Measurements from ENCODE around the gene MTG2. TPM values are rescaled to one million over a fixed set of nuclear protein-coding genes. Genes with fewer than 3 reads are reported as not detected.

MTG2 gene
- total RNA-seq, 2 donors from 2014 or later: 30.4 to 46.7 TPM

DNA sequence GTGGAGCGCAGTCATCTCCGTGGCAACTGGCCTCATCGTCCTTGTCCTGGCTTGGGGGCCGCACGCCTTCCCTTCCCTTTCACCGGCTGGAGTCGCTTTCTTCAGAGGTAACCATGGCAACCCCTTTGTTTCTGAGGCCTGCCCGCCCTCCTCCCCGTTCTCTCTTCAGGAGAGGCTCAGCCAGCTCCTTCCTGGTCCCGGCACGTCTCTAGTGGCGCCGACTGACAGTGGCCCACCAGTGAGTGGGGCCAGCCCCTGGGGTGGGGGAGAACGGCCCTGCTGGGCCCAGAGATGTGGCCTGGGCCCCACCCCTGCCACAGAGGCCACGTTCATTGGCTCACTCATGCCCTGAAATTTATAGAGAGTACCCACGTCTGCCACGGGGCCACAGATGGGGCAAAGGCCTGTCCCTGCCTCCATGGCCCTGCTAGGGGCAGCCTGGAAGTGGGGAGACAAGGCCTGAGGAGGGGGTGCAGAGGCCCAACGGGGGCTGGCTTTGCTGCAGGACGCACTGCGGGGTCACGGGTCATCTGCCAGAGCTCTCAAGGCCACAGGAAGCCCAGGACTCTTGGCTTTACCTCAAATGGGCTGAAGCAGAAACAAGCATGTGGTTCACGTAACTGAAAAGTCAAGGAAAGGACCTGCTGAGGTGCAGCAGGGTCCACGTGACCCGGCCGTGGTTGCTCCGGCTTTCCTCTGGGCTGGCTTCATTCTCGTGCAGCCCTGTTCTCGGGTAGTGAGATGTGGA is 54.1 kb downstream of the MTG2 start:
- no peak for DNase-seq
- H3K4me3 ChIP-seq: no peak overlapping the region
- H3K27ac ChIP-seq: no peak overlapping the region
- TF ChIP-seq CTCF (IDR thresholded peaks at IDR 0.05): no peak
- H3K9ac ChIP-seq (ENCODE audit: low read depth in 2 of 2, low read length in 2 of 2): no peak overlapping the region
- peaks cover 17% of the 10 kb centered on the region for H3K4me1 ChIP-seq
- no peaks in the 10 kb centered on the region for H3K27me3 ChIP-seq
- no peaks in the 10 kb centered on the region for H3K36me3 ChIP-seq
- intact Hi-C loops (cut with DNase I): no loop called here
- H3K9me3 ChIP-seq: no peaks in the 10 kb centered on the region

DNA sequence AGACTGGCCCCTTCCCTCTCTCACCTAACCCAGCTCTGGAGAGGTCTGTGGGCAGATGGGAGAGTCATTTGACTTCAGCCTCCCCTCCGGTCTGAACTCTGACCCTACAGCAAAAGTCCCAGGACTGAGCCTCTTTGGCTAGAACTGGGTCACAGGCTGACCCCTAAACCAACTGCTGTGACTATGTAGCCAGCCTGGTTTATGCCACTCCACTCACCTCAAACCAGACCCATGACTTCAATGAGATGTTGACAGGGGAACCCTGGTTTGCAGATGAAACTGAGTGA is 54.6 kb downstream of the MTG2 start:
- no peak for DNase-seq
- Histone ChIP-seq H3K27ac (no peak overlapping the region), H3K27me3 (no peaks in the 10 kb centered on the region), H3K4me1 (peaks cover 22% of the 10 kb centered on the region), H3K36me3 (no peaks in the 10 kb centered on the region), H3K9me3 (no peaks in the 10 kb centered on the region), H3K4me3 (peak overlapping the region; percentile 30), H3K9ac (ENCODE audit: low read depth in 2 of 2, low read length in 2 of 2) (peak overlapping the region in 1 of 2 donors; percentile 71)
- no peak for TF ChIP-seq CTCF (IDR thresholded peaks at IDR 0.05)
- intact Hi-C loops (cut with DNase I): no loop called here

DNA sequence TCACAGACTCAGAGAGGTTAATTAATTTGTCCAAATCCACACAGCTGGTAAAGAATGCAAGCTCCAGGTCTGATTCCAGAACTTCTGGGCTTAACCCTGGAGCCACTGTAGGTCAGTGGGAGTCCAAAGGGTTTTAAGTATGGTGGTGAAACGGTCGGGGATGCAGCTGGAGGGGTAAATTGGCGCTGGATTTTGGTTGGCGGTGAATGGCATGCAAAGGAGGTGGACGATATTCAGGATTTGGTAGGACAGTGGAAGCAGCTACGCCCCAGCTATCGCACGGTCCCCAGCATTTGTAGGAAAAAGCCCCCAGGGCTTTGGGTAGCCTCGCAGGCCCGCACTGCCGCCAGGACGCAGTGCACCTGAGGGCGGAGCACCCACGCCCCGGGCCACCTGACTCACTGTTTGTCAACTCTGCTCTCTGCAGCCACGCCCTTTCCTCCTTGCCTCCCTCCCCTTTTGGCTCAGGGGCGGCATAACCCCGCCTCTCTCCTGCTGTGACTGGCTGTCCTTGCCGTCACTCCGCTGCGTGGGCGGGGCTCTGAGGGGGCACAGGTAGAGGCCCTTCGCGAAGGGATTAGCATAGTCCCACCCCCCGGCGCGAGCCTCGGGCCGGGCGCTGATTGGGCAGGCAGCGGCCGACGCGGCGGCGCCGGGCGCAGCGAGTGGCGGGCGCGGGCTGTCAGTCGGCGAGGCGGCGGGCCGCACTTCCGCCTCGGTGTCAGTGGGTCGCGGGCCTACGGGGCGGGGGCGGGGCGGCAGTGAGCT is 55.2 kb downstream of the MTG2 start, which contains the start of gene OSBPL2:
Gene OSBPL2, plus strand, starts transcription at position 721 of the 768 bp plus-strand sequence. CDS start 17,664 bp downstream, outside the sequence.
- TF ChIP-seq CTCF (IDR thresholded peaks at IDR 0.05): no peak
- H3K9ac ChIP-seq (ENCODE audit: low read depth in 2 of 2, low read length in 2 of 2): peak within 1 kb of the TSS; percentile 74 to 92
- H3K4me3 ChIP-seq: peak within 1 kb of the TSS; percentile 71
- peak within 1 kb of the TSS; percentile 80 for H3K27ac ChIP-seq
- DNase-seq: peak; percentile 100
- intact Hi-C loops (cut with DNase I): no loop called here
- no peaks in the 10 kb centered on the region for H3K9me3 ChIP-seq
- H3K36me3 ChIP-seq: no peaks in the 10 kb centered on the region
- H3K4me1 ChIP-seq: peaks cover 23% of the 10 kb centered on the region
- no peaks in the 10 kb centered on the region for H3K27me3 ChIP-seq

GRCh38 chr20:62238569-62239277 is 55.9 kb downstream of the MTG2 start:
- Histone ChIP-seq H3K9me3 (no peaks in the 10 kb centered on the region), H3K9ac (ENCODE audit: low read depth in 2 of 2, low read length in 2 of 2) (peak overlapping the region; percentile 74 to 92), H3K36me3 (no peaks in the 10 kb centered on the region), H3K4me3 (peak overlapping the region; percentile 71), H3K27ac (peak overlapping the region; percentile 80), H3K27me3 (no peaks in the 10 kb centered on the region), H3K4me1 (peaks cover 23% of the 10 kb centered on the region)
- no peak for TF ChIP-seq CTCF (IDR thresholded peaks at IDR 0.05)
- intact Hi-C loops (cut with DNase I): no loop called here
- peak; percentile 62 for DNase-seq

GRCh38 chr20:62239278-62239879 is 56.6 kb downstream of the MTG2 start:
- H3K9ac ChIP-seq (ENCODE audit: low read depth in 2 of 2, low read length in 2 of 2): peak overlapping the region; percentile 74 to 92
- intact Hi-C loops (cut with DNase I): no loop called here

More at GRCh38 chr20:62239278-62239879, 56.6 kb downstream of the MTG2 start:
- H3K4me1 ChIP-seq: peaks cover 23% of the 10 kb centered on the region
- H3K27ac ChIP-seq: peak overlapping the region; percentile 80
- peak overlapping the region; percentile 71 for H3K4me3 ChIP-seq
- no peaks in the 10 kb centered on the region for H3K9me3 ChIP-seq
- H3K27me3 ChIP-seq: no peaks in the 10 kb centered on the region
- DNase-seq: peak; percentile 40
- H3K36me3 ChIP-seq: no peaks in the 10 kb centered on the region
- TF ChIP-seq CTCF (IDR thresholded peaks at IDR 0.05): no peak
